Measurements from ENCODE around the gene NFYC. TPM values are rescaled to one million over a fixed set of nuclear protein-coding genes. Genes with fewer than 3 reads are reported as not detected.

Gene NFYC
- total RNA-seq, 1 experiment from 2014 or later: 61.6 TPM

- H3K27me3 ChIP-seq (replicated peaks; ENCODE audit: control insufficient read depth, insufficient read depth, low read length): no peaks in the 10 kb centered on the region
- H3K9me3 ChIP-seq: no peaks in the 10 kb centered on the region
- intact Hi-C loops (cut with micrococcal nuclease; ENCODE audit: unreplicated experiment): no loop called here
- peaks cover 46% of the 10 kb centered on the region for H3K36me3 Mint-ChIP-seq (ENCODE audit: insufficient read depth, unreplicated experiment)
- no peaks in the 10 kb centered on the region for H3K9me3 Mint-ChIP-seq (ENCODE audit: unreplicated experiment)
- H3K27me3 Mint-ChIP-seq (ENCODE audit: insufficient read depth, unreplicated experiment): no peaks in the 10 kb centered on the region
- no peak for DNase-seq
- CTCF ChIA-PET: no interaction called here
- no peak for TF ChIP-seq CTCF (IDR thresholded peaks at IDR 0.05; ENCODE audit: insufficient read depth in 1 of 2, low read depth in 1 of 2, low read length in 1 of 2, severe bottlenecking in 1 of 2, unreplicated experiment in 1 of 2)
- H3K4me1 ChIP-seq: no peaks in the 10 kb centered on the region
- no TSS peak for BruUV-seq (replicated peaks)
- no peak overlapping the region for H3K4me3 ChIP-seq (ENCODE audit: low read depth, low read length)
- H3K4me3 Mint-ChIP-seq (ENCODE audit: unreplicated experiment): no peak overlapping the region
- H3K36me3 ChIP-seq (ENCODE audit: control insufficient read depth, insufficient read depth, low read length): no peaks in the 10 kb centered on the region; the same call in 1 of the 2 replicates
- POLR2A ChIA-PET: no interaction called here
- H3K27ac Mint-ChIP-seq (ENCODE audit: unreplicated experiment): no peak overlapping the region
- no peaks in the 10 kb centered on the region for H3K4me1 Mint-ChIP-seq (ENCODE audit: low read depth, unreplicated experiment)
These were observed 60.3 kb downstream of the NFYC start for GRCh38 chr1:40751802-40752201.

GRCh38 chr1:40753142-40753882 lies 61.8 kb downstream of the NFYC start:
- no peak overlapping the region for H3K4me3 ChIP-seq (ENCODE audit: low read depth, low read length)
- Mint-ChIP-seq H3K9me3 (ENCODE audit: unreplicated experiment) (no peaks in the 10 kb centered on the region), H3K36me3 (ENCODE audit: insufficient read depth, unreplicated experiment) (peaks cover 31% of the 10 kb centered on the region), H3K27ac (ENCODE audit: unreplicated experiment) (no peak overlapping the region), H3K27me3 (ENCODE audit: insufficient read depth, unreplicated experiment) (no peaks in the 10 kb centered on the region), H3K4me1 (ENCODE audit: low read depth, unreplicated experiment) (no peaks in the 10 kb centered on the region), H3K4me3 (ENCODE audit: unreplicated experiment) (no peak overlapping the region)
- H3K36me3 ChIP-seq (ENCODE audit: control insufficient read depth, insufficient read depth, low read length): peaks cover 1% of the 10 kb centered on the region; the same call in 1 of the 2 replicates
- no peak for DNase-seq
- no peaks in the 10 kb centered on the region for H3K9me3 ChIP-seq
- POLR2A ChIA-PET: no interaction called here
- H3K27me3 ChIP-seq (replicated peaks; ENCODE audit: control insufficient read depth, insufficient read depth, low read length): no peaks in the 10 kb centered on the region
- intact Hi-C loops (cut with micrococcal nuclease; ENCODE audit: unreplicated experiment): no loop called here
- CTCF ChIA-PET: no interaction called here
- no peaks in the 10 kb centered on the region for H3K4me1 ChIP-seq
- TF ChIP-seq CTCF (IDR thresholded peaks at IDR 0.05; ENCODE audit: insufficient read depth in 1 of 2, low read depth in 1 of 2, low read length in 1 of 2, severe bottlenecking in 1 of 2, unreplicated experiment in 1 of 2): no peak
- no TSS peak for BruUV-seq (replicated peaks)

GRCh38 chr1:40754201-40754600 lies 62.7 kb downstream of the NFYC start:
- no peaks in the 10 kb centered on the region for H3K9me3 Mint-ChIP-seq (ENCODE audit: unreplicated experiment)
- no peaks in the 10 kb centered on the region for H3K27me3 ChIP-seq (replicated peaks; ENCODE audit: control insufficient read depth, insufficient read depth, low read length)
- no peaks in the 10 kb centered on the region for H3K27me3 Mint-ChIP-seq (ENCODE audit: insufficient read depth, unreplicated experiment)
- no peak overlapping the region for H3K4me3 Mint-ChIP-seq (ENCODE audit: unreplicated experiment)
- no peaks in the 10 kb centered on the region for H3K4me1 ChIP-seq
- no peak for DNase-seq
- H3K9me3 ChIP-seq: no peaks in the 10 kb centered on the region
- intact Hi-C loops (cut with micrococcal nuclease; ENCODE audit: unreplicated experiment): no loop called here
- peaks cover 37% of the 10 kb centered on the region for H3K36me3 Mint-ChIP-seq (ENCODE audit: insufficient read depth, unreplicated experiment)
- no TSS peak for BruUV-seq (replicated peaks)
- CTCF ChIA-PET: no interaction called here
- no peak overlapping the region for H3K27ac Mint-ChIP-seq (ENCODE audit: unreplicated experiment)
- no peak for TF ChIP-seq CTCF (IDR thresholded peaks at IDR 0.05; ENCODE audit: insufficient read depth in 1 of 2, low read depth in 1 of 2, low read length in 1 of 2, severe bottlenecking in 1 of 2, unreplicated experiment in 1 of 2)
- H3K4me1 Mint-ChIP-seq (ENCODE audit: low read depth, unreplicated experiment): no peaks in the 10 kb centered on the region
- no peak overlapping the region for H3K4me3 ChIP-seq (ENCODE audit: low read depth, low read length)
- peaks cover 1% of the 10 kb centered on the region; the same call in 1 of the 2 replicates for H3K36me3 ChIP-seq (ENCODE audit: control insufficient read depth, insufficient read depth, low read length)
- POLR2A ChIA-PET: no interaction called here

Measured in Caco-2 (cell line).